Naive B cell (primary cell): ENCODE results near the gene YPEL1. TPM values are rescaled to one million over a fixed set of nuclear protein-coding genes. Genes with fewer than 3 reads are reported as not detected.
A peak's percentile ranks its signal among the peaks of the same experiment; 100 is the strongest.
"Not testable (repeated sequence)": the region's sequence is repeated elsewhere in the genome, so short reads cannot be mapped to it uniquely, and the experiment has no call there.

Source experiments
- ATAC-seq, 2 donors: fragments of 150-1000 bp; cut with Tn5 transposase; 2 replicates each; pipeline ENCODE4 v1.10.0; 2021; ENCODE audit warnings: low read depth in 2 of 2, mild to moderate bottlenecking in 2 of 2, moderate library complexity in 2 of 2
- DNase-seq: peaks from one replicate; pipeline ENCODE4 v3.0.0; 2022
- H3K27ac Mint-ChIP-seq, 6 donors: one replicate each; pipeline ENCODE4 v1.8.0; 2020 to 2022; ENCODE audit warnings: mild to moderate bottlenecking in 6 of 6, mixed read lengths in 6 of 6, moderate library complexity in 5 of 6, inconsistent platforms in 2 of 6
- H3K27me3 Mint-ChIP-seq, 3 donors: one replicate each; pipeline ENCODE4 v1.8.0; 2021 to 2022; ENCODE audit warnings: mixed read lengths in 3 of 3, mild to moderate bottlenecking in 1 of 3
- H3K36me3 Mint-ChIP-seq, 2 donors: one replicate each; pipeline ENCODE4 v1.8.0; 2020 to 2022; ENCODE audit warnings: mixed read lengths in 2 of 2, inconsistent platforms in 1 of 2, mild to moderate bottlenecking in 1 of 2
- H3K4me1 Mint-ChIP-seq, 3 donors: one replicate each; pipeline ENCODE4 v1.8.0; 2020 to 2022; ENCODE audit warnings: mixed read lengths in 3 of 3, inconsistent platforms in 1 of 3, mild to moderate bottlenecking in 1 of 3, moderate library complexity in 1 of 3
- H3K4me3 Mint-ChIP-seq, 8 donors: one replicate each; pipeline ENCODE4 v1.8.0; 2020 to 2022; ENCODE audit warnings: mild to moderate bottlenecking in 8 of 8, mixed read lengths in 8 of 8, moderate library complexity in 8 of 8, inconsistent platforms in 2 of 8
- H3K9me3 Mint-ChIP-seq, 7 donors: one replicate each; pipeline ENCODE4 v1.8.0; 2020 to 2022; ENCODE audit warnings: mixed read lengths in 7 of 7, mild to moderate bottlenecking in 5 of 7, inconsistent platforms in 2 of 7, moderate library complexity in 1 of 7
- polyA plus RNA-seq, 6 donors: library from polyadenylated mRNA; unstranded; fragments of 300-500 nt; fragmentation: Illumina TruSeq; gene quantifications; one replicate each; pipeline ENCODE4 v1.2.3, GENCODE V29; 2021; ENCODE audit warnings: low read depth in 6 of 6

YPEL1 gene
- polyA plus RNA-seq, 6 donors from 2014 or later, result 16.6 to 37.2 (median 29.9) TPM

- Mint-ChIP-seq H3K27me3 (no peaks in the 10 kb centered on the region), H3K36me3 (peaks cover 0 to 14% of the 10 kb centered on the region in 2 donors), H3K4me3 (no peak overlapping the region), H3K9me3 (no peaks in the 10 kb centered on the region), H3K27ac (peak overlapping the region in 3 of 6 donors; percentile 47 to 66 (median 59)), H3K4me1 (peaks cover 0 to 6% (median 0%) of the 10 kb centered on the region in 3 donors)
- DNase-seq (no peak), ATAC-seq (no peak)
Observed at GRCh38 chr22:21687685-21688259, 47.8 kb downstream of the YPEL1 start.

GRCh38 chr22:21686634-21687393, 48.8 kb downstream of the YPEL1 start:
- Mint-ChIP-seq H3K36me3 (peaks cover 0 to 14% of the 10 kb centered on the region in 2 donors), H3K4me1 (peaks cover 0 to 6% (median 5%) of the 10 kb centered on the region in 3 donors), H3K9me3 (no peaks in the 10 kb centered on the region), H3K27ac (no peak overlapping the region), H3K27me3 (no peaks in the 10 kb centered on the region), H3K4me3 (no peak overlapping the region)
- DNase-seq, result no peak
- no peak for ATAC-seq

GRCh38 chr22:21686193-21686608, 49.4 kb downstream of the YPEL1 start:
- peaks cover 0 to 14% of the 10 kb centered on the region in 2 donors for H3K36me3 Mint-ChIP-seq
- H3K9me3 Mint-ChIP-seq, result no peaks in the 10 kb centered on the region

DNA sequence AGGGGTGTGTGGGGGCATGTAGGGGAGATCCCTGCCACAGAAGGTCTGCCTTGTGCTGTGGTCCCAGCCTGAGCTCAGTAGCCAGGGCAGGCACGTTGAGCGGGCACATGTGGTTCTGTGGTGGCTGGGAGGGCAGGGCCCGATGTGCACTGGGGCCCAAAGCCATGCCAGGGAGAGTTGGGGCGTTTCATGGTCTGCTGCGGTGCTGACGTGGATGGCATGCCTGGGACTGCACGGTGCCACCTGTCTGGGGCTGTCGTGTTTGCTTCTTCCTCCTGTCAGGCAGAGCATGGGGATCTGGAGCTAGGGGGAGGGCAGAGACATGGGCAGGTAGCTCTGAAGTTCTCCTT, 50.5 kb downstream of the YPEL1 start:
- DNase-seq (no peak), ATAC-seq (no peak)
- peaks cover 0 to 5% (median 3%) of the 10 kb centered on the region in 3 donors for H3K4me1 Mint-ChIP-seq
- H3K4me3 Mint-ChIP-seq, result no peak overlapping the region
- H3K27ac Mint-ChIP-seq, result peak overlapping the region in 1 of 6 donors; percentile 18
- no peaks in the 10 kb centered on the region for H3K9me3 Mint-ChIP-seq
- no peaks in the 10 kb centered on the region for H3K27me3 Mint-ChIP-seq
- H3K36me3 Mint-ChIP-seq, result peaks cover 0 to 14% of the 10 kb centered on the region in 2 donors

More at GRCh38 chr22:21686193-21686608, 49.4 kb downstream of the YPEL1 start:
- ATAC-seq (no peak), DNase-seq (no peak)
- Mint-ChIP-seq H3K27ac (no peak overlapping the region), H3K4me3 (no peak overlapping the region), H3K27me3 (no peaks in the 10 kb centered on the region), H3K4me1 (peaks cover 0 to 6% (median 5%) of the 10 kb centered on the region in 3 donors)

DNA sequence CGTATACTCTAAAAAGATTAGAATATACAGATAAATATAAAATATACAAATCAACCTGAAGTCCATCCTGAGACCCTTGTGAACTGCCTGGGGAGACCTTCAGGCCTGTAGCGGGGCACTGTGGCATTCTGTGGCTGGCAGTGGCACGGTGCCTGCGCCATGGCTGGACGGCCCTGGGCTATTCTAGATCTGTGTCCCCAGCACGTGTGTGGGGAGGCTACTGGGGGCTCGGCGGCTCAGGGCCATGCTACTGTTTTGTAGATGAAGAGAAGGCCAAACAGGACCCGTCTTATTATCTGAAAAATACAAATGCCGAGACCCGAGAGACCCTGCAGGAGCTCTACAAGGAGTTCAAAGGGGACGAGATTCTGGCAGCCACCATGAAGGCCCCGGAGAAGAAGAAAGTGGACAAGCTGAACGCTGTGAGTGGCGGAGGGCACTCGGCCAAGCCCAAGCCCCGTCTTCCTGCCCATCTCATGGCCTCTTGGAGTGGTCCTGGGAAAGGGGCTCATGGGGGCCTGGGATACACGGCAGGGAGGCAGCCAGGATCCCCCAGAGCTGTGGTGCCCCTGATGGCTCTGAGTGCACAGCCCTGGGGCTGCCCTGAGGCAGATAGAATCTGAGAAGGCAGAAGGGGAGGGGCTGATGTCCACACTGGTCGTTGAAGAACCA, 51.0 kb downstream of the YPEL1 start:
- H3K9me3 Mint-ChIP-seq, result no peaks in the 10 kb centered on the region
- H3K27ac Mint-ChIP-seq, result peak overlapping the region in 3 of 6 donors; percentile 18 to 49 (median 42)
- no peak for ATAC-seq
- H3K4me1 Mint-ChIP-seq, result peaks cover 0 to 5% (median 1%) of the 10 kb centered on the region in 3 donors
- peaks cover 0 to 14% of the 10 kb centered on the region in 2 donors for H3K36me3 Mint-ChIP-seq
- no peaks in the 10 kb centered on the region for H3K27me3 Mint-ChIP-seq
- H3K4me3 Mint-ChIP-seq, result no peak overlapping the region
- DNase-seq, result no peak

DNA sequence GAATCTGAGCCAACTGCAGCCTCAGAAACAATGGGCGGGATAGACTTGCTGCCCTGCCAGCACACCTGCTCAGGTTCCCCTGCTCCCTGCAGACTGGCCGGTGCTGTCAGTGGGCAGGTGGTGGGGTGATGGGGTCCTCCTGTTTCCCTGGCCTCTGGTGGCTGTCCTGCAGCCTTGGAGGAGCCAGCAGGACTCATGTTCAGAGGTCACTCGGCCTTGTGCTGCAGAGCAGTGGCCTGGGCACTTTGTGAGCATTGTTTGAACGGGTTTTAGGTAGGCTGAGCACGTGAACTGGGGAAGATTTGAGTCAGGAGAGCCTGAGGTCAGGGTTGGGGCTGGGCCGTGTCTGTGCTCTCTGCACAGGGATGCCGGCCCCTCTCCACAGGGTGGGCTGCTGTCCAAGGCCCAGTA, 52.2 kb downstream of the YPEL1 start:
- Mint-ChIP-seq H3K4me1 (peaks cover 0 to 8% (median 0%) of the 10 kb centered on the region in 3 donors), H3K9me3 (no peaks in the 10 kb centered on the region), H3K27me3 (no peaks in the 10 kb centered on the region), H3K36me3 (peaks cover 0 to 14% of the 10 kb centered on the region in 2 donors), H3K27ac (no peak overlapping the region), H3K4me3 (no peak overlapping the region)
- ATAC-seq, result no peak
- no peak for DNase-seq

GRCh38 chr22:21682385-21683175, 53.0 kb downstream of the YPEL1 start:
- Mint-ChIP-seq H3K27ac (peak overlapping the region in 1 of 6 donors; percentile 38), H3K9me3 (no peaks in the 10 kb centered on the region), H3K4me1 (peaks cover 0 to 10% (median 0%) of the 10 kb centered on the region in 3 donors), H3K4me3 (no peak overlapping the region), H3K36me3 (peaks cover 0 to 14% of the 10 kb centered on the region in 2 donors), H3K27me3 (no peaks in the 10 kb centered on the region)
- no peak for ATAC-seq
- no peak for DNase-seq

DNA sequence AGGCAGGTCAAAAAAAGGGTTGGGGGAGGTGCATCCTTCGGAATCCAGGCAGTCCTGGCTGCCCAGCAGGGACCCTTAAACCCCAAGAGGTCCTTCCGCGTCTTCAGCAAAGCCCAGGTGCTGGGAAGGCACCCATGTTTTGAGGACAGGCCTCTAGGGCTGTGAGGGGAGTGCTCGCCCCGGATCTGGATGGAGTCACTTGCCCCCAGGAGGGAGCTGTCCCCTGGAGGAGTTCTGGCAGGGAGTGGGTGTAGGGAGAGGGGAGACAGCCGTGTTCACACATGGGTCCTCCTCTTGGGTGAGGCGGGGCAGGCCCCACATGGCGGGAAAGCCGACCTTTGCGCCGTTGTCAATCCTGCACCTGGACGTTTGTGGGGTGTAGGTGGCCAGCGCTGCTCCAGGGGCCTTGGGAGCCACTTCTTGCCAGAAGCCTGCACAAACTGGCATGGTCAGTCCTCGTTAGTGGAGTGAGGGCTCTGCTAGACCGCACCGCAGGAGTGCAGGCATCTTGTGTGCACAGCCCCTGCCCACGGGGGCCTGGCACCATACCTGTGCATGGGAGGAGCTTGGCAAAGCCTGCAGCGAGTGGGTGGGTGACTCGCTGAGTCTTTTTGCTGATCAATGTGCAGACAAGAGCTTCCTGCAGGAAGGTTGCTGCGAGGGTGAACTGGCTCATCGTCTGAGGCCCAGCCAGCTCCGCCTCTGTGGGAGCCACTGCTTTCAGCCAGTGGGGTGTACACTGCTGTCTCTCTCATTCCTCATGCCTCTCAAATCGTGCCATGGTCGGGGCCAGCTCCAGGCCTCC, 53.8 kb downstream of the YPEL1 start:
- Mint-ChIP-seq H3K4me3 (no peak overlapping the region), H3K4me1 (peaks cover 0 to 10% (median 0%) of the 10 kb centered on the region in 3 donors), H3K36me3 (peaks cover 0 to 14% of the 10 kb centered on the region in 2 donors), H3K27ac (peak overlapping the region in 1 of 6 donors; percentile 63), H3K27me3 (no peaks in the 10 kb centered on the region), H3K9me3 (no peaks in the 10 kb centered on the region)
- ATAC-seq (no peak), DNase-seq (no peak)

DNA sequence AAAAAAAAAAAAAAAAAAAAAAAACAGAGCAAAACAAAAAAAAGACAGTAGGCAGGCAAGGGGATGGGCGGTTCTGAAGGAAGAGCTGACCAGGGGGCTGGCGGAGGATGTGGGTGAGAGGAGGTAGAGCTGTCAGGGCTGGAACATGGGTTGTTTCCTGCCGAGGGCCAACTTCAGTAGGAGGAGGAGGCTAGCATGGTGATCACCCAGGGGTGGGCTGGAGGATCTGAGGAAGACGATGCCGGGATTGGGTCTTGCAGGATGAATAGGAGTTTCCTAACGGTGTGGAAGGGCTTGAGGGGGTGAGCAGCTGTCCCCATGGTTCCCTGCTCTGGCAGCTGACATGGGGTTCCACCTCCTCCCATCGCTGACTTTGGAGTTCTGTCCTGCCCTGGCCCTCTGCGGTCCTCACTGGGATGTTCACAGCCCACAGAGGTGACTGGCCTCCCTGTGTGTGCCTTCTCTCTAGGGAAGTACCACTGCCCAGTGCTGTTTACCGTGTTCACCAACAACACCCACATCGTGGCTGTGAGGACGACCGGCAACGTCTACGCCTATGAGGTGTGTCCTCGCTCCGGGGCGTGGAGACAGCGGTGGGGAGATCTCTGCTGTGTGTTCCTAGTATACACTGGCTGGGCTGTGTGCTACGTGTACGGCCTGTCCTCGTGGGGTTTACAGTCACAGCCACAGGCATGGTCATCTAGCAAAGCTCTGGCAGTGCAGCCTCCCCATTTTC, 54.6 kb downstream of the YPEL1 start:
- Mint-ChIP-seq H3K4me1 (peaks cover 0 to 10% (median 0%) of the 10 kb centered on the region in 3 donors), H3K4me3 (peak overlapping the region in 1 of 8 donors; percentile 25), H3K27me3 (no peaks in the 10 kb centered on the region), H3K36me3 (peaks cover 0 to 18% of the 10 kb centered on the region in 2 donors), H3K9me3 (no peaks in the 10 kb centered on the region), H3K27ac (peak overlapping the region in 1 of 6 donors; percentile 86)
- no peak for ATAC-seq
- DNase-seq, result no peak

DNA sequence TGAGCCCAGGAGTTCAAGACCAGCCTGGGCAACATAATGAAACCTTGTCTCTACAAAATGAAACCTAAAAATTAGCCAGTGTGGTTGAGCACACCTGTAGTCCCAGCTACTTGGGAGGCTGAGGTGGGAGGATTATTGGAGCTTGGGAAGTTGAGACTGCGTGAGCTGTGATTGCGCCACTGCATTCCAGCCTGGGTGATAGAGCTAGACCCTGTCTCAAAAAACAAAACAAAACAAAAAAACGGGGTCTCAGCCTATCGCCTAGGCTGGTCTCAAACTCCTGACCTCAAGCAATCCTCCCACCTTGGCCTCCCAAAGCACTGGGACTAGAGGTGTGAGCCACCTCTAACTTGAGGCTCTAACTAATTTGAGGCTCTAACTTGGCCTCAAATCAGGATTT, 56.2 kb downstream of the YPEL1 start:
- peaks cover 0 to 17% of the 10 kb centered on the region in 2 donors for H3K36me3 Mint-ChIP-seq
- DNase-seq (no peak), ATAC-seq (no peak)
- H3K4me3 Mint-ChIP-seq, result no peak overlapping the region
- H3K27me3 Mint-ChIP-seq, result no peaks in the 10 kb centered on the region
- peaks cover 0 to 10% (median 0%) of the 10 kb centered on the region in 3 donors for H3K4me1 Mint-ChIP-seq
- H3K27ac Mint-ChIP-seq, result no peak overlapping the region
- H3K9me3 Mint-ChIP-seq, result no peaks in the 10 kb centered on the region

DNA sequence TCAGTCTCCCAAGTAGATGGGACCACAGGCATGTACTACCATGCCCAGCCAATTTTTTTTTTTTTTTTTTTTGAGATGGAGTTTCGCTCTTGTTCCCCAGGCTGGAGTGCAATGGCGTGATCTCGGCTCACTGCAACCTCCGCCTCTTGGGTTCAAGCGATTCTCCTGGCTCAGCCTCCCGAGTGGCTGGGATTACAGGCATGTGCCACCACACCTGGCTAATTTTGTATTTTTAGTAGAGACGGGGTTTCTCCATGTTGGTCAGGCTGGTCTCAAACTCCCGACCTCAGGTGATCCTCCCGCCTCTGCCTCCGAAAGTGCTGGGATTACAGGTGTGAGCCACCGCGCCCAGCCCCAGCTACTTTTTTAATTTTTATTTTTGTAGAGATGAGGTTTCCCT, 56.8 kb downstream of the YPEL1 start:
- not testable (repeated sequence) for H3K27ac Mint-ChIP-seq, DNase-seq, H3K4me3 Mint-ChIP-seq, H3K27me3 Mint-ChIP-seq, ATAC-seq, H3K9me3 Mint-ChIP-seq
- peaks cover 0 to 17% of the 10 kb centered on the region in 2 donors for H3K36me3 Mint-ChIP-seq
- H3K4me1 Mint-ChIP-seq, result peaks cover 0 to 10% (median 0%) of the 10 kb centered on the region in 3 donors
